ENCODE results near the gene PDP2. TPM values are rescaled to one million over a fixed set of nuclear protein-coding genes. Genes with fewer than 3 reads are reported as not detected.
A peak's percentile ranks its signal among the peaks of the same experiment; 100 is the strongest.

The PDP2 gene
- total RNA-seq, 1 donor from 2014 or later, result 2.8 TPM

GRCh38 chr16:66926961-66927436 is 46.7 kb downstream of the PDP2 start:
- Histone ChIP-seq H3K9me3 (replicated peaks) (no peaks in the 10 kb centered on the region), H3K4me3 (peak overlapping the region; percentile 80), H3K27ac (replicated peaks) (peak overlapping the region; percentile 96), H3K27me3 (ENCODE audit: low read depth) (peaks cover 27% of the 10 kb centered on the region), H3K36me3 (peaks cover 21% of the 10 kb centered on the region), H3K4me1 (peaks cover 83% of the 10 kb centered on the region)
- DNase-seq, result peak; percentile 54
- no peak for TF ChIP-seq CTCF (IDR thresholded peaks at IDR 0.05; ENCODE audit: borderline replicate concordance)
- intact Hi-C loops (cut with micrococcal nuclease), result no loop called here

DNA sequence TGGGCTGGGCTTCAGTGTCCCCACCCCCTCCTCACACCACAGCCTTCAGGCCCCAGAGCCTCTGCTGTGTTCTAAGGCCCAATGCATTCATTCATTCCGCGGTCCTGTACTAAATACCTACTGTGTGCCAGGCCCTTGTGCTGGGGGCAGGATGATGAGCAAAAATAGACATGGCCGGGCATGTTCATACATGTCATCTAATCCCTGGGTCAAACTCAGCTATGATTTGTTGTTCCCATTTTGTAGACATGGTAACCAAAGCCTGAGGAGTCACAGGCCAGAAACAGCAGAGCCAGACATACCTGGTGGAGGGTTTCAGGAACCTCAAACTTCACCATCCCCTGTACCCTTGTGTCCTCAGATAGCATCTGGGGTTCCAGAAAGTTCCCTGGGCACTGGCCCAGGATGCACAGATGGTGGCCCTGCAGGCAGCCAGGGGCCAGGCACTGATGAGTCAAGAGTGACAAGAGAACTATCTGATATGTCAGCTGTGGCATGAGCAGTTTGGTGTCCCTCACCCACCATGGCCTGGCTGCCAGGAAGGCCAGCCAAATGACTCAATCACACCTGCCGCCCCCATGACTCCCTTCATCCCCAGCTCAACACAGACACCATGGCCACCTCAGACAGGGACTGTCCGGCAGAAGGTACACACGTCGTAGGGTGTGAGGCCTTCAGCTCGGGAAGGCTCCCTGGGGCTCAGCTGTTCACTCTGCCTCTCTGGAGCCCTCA is 47.8 kb downstream of the PDP2 start:
- no peak overlapping the region for H3K4me3 ChIP-seq
- no peak for TF ChIP-seq CTCF (IDR thresholded peaks at IDR 0.05; ENCODE audit: borderline replicate concordance)
- peaks cover 22% of the 10 kb centered on the region for H3K27me3 ChIP-seq (ENCODE audit: low read depth)
- H3K9me3 ChIP-seq (replicated peaks), result no peaks in the 10 kb centered on the region
- no peak for DNase-seq
- H3K4me1 ChIP-seq, result peaks cover 80% of the 10 kb centered on the region
- peak overlapping the region; percentile 96 for H3K27ac ChIP-seq (replicated peaks)
- intact Hi-C loops (cut with micrococcal nuclease), result no loop called here
- peaks cover 14% of the 10 kb centered on the region for H3K36me3 ChIP-seq

DNA sequence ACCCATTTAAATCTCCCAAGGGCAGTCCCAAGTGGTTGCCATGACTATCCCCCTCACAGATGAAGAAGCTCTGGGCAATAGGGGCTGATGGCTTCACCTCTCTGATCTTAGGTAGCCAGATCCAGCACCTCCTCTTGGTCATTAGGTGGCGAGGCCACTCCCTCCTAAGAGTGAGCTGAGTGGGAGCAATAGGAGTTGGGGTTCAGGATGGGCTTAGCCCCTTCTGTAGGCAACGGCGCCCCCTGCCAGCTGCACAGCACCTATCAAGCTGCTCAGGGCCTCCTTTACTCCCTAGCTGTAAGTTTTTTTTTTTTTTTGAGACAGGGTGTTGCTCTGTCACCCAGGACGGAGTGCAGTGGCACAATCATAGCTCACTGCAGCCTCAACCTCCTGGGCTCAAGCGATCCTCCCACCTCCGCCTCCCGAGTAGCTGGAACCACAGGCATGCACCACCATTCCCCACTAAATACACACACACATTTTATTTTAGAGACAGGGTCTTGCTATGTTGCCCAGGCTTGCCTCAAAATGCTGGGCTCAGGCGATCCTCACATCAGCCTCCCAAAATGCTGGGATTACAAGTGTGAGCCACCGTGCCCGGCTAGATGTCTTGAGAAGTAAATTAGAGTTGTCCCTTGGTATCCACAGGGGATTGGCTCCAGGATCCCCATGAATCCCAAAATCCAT is 48.5 kb downstream of the PDP2 start:
- Histone ChIP-seq H3K27me3 (ENCODE audit: low read depth) (peaks cover 16% of the 10 kb centered on the region), H3K36me3 (peaks cover 11% of the 10 kb centered on the region), H3K4me3 (no peak overlapping the region), H3K9me3 (replicated peaks) (no peaks in the 10 kb centered on the region), H3K4me1 (peaks cover 81% of the 10 kb centered on the region), H3K27ac (replicated peaks) (peak overlapping the region; percentile 96)
- DNase-seq, result no peak
- TF ChIP-seq CTCF (IDR thresholded peaks at IDR 0.05; ENCODE audit: borderline replicate concordance), result peak; percentile 49
- intact Hi-C loops (cut with micrococcal nuclease), result no loop called here

GRCh38 chr16:66930189-66930588 is 49.9 kb downstream of the PDP2 start:
- DNase-seq, result no peak
- intact Hi-C loops (cut with micrococcal nuclease), result no loop called here
- Histone ChIP-seq H3K27ac (replicated peaks) (peak overlapping the region; percentile 48), H3K27me3 (ENCODE audit: low read depth) (peaks cover 3% of the 10 kb centered on the region), H3K9me3 (replicated peaks) (no peaks in the 10 kb centered on the region), H3K4me3 (no peak overlapping the region), H3K4me1 (peaks cover 81% of the 10 kb centered on the region), H3K36me3 (peaks cover 4% of the 10 kb centered on the region)
- no peak for TF ChIP-seq CTCF (IDR thresholded peaks at IDR 0.05; ENCODE audit: borderline replicate concordance)

DNA sequence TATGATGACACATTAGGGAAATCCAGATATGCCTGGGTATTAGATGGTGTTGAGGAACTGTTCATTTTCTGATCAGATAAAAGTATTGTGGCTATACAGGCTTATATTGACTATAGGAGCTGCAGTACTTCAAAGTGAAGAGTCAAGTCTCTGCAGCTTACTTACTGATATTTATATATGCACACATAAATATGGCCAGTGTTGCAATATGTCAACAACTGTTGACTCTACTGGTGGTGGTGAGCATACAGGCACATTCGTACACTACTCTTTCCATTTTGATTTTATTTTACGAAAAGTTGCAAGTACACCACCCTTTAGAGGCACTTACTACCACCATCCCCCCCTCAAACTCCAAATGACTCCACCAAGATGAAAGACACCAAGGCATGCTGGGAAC is 51.4 kb downstream of the PDP2 start:
- no peaks in the 10 kb centered on the region for H3K9me3 ChIP-seq (replicated peaks)
- H3K27me3 ChIP-seq (ENCODE audit: low read depth), result no peaks in the 10 kb centered on the region
- DNase-seq, result no peak
- H3K27ac ChIP-seq (replicated peaks), result no peak overlapping the region
- TF ChIP-seq CTCF (IDR thresholded peaks at IDR 0.05; ENCODE audit: borderline replicate concordance), result no peak
- peaks cover 81% of the 10 kb centered on the region for H3K4me1 ChIP-seq
- H3K4me3 ChIP-seq, result no peak overlapping the region
- H3K36me3 ChIP-seq, result peaks cover 4% of the 10 kb centered on the region
- intact Hi-C loops (cut with micrococcal nuclease), result no loop called here
